ENCODE measurements around the gene CPLANE1.

Gene CPLANE1

GRCh38 chr5:37208883-37209797 is 40.0 kb downstream of the CPLANE1 start:
- TF ChIP-seq, protein P1, sequence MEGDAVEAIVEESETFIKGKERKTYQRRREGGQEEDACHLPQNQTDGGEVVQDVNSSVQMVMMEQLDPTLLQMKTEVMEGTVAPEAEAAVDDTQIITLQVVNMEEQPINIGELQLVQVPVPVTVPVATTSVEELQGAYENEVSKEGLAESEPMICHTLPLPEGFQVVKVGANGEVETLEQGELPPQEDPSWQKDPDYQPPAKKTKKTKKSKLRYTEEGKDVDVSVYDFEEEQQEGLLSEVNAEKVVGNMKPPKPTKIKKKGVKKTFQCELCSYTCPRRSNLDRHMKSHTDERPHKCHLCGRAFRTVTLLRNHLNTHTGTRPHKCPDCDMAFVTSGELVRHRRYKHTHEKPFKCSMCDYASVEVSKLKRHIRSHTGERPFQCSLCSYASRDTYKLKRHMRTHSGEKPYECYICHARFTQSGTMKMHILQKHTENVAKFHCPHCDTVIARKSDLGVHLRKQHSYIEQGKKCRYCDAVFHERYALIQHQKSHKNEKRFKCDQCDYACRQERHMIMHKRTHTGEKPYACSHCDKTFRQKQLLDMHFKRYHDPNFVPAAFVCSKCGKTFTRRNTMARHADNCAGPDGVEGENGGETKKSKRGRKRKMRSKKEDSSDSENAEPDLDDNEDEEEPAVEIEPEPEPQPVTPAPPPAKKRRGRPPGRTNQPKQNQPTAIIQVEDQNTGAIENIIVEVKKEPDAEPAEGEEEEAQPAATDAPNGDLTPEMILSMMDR (IDR thresholded peaks at IDR 0.05; ENCODE audit: poor library complexity, severe bottlenecking), result no peak
- DNase-seq (ENCODE audit: low spot score) (no peak), ATAC-seq (ENCODE audit: low read depth) (peak; percentile 80)

DNA sequence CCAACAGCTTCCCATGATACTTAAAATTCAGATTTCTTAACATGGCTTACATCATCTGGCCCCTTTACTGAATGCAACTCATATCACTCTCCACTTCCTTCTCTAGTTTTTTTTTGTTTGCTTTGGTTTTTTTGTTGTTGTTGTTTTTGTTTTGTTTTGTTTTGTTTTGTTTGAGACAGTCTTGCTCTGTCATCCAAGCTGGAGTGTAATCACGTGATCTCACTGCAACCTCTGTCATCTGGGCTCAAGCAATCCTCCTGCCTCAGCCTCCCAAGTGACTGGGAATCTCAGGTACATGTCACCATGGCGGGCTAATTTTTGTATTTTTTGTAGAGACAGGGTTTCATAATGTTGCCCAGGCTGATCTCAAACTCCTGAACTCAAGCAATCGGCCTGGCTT is 41.4 kb downstream of the CPLANE1 start:
- ATAC-seq (ENCODE audit: low read depth), result no peak
- H3K36me3 ChIP-seq (ENCODE audit: low read depth), result peaks cover 37% of the 10 kb centered on the region
- H3K4me1 ChIP-seq (ENCODE audit: insufficient read depth, poor library complexity, severe bottlenecking), result no peaks in the 10 kb centered on the region
- no peaks in the 10 kb centered on the region for H3K9me3 ChIP-seq (ENCODE audit: severe bottlenecking)
- DNase-seq (ENCODE audit: low spot score), result no peak
- H3K4me3 ChIP-seq (ENCODE audit: severe bottlenecking), result no peak overlapping the region
- H3K27ac ChIP-seq (ENCODE audit: poor library complexity, severe bottlenecking), result no peak overlapping the region
- TF ChIP-seq, protein P1 (IDR thresholded peaks at IDR 0.05; ENCODE audit: poor library complexity, severe bottlenecking), result no peak
- no peaks in the 10 kb centered on the region for H3K27me3 ChIP-seq (ENCODE audit: insufficient read depth, poor library complexity, severe bottlenecking)

More at GRCh38 chr5:37208883-37209797, 40.0 kb downstream of the CPLANE1 start:
- Histone ChIP-seq H3K4me3 (ENCODE audit: severe bottlenecking) (peak overlapping the region; percentile 17), H3K4me1 (ENCODE audit: insufficient read depth, poor library complexity, severe bottlenecking) (no peaks in the 10 kb centered on the region), H3K27me3 (ENCODE audit: insufficient read depth, poor library complexity, severe bottlenecking) (no peaks in the 10 kb centered on the region), H3K36me3 (ENCODE audit: low read depth) (peaks cover 44% of the 10 kb centered on the region), H3K27ac (ENCODE audit: poor library complexity, severe bottlenecking) (no peak overlapping the region), H3K9me3 (ENCODE audit: severe bottlenecking) (no peaks in the 10 kb centered on the region)

- peaks cover 35% of the 10 kb centered on the region for H3K36me3 ChIP-seq (ENCODE audit: low read depth)
- DNase-seq (ENCODE audit: low spot score), result no peak
- H3K9me3 ChIP-seq (ENCODE audit: severe bottlenecking), result no peaks in the 10 kb centered on the region
- ATAC-seq (ENCODE audit: low read depth), result no peak
- H3K27me3 ChIP-seq (ENCODE audit: insufficient read depth, poor library complexity, severe bottlenecking), result no peaks in the 10 kb centered on the region
- H3K4me1 ChIP-seq (ENCODE audit: insufficient read depth, poor library complexity, severe bottlenecking), result no peaks in the 10 kb centered on the region
- no peak overlapping the region for H3K27ac ChIP-seq (ENCODE audit: poor library complexity, severe bottlenecking)
- H3K4me3 ChIP-seq (ENCODE audit: severe bottlenecking), result no peak overlapping the region
- TF ChIP-seq, protein P1 (IDR thresholded peaks at IDR 0.05; ENCODE audit: poor library complexity, severe bottlenecking), result no peak
Observed at GRCh38 chr5:37206736-37207135, 42.4 kb downstream of the CPLANE1 start.

DNA sequence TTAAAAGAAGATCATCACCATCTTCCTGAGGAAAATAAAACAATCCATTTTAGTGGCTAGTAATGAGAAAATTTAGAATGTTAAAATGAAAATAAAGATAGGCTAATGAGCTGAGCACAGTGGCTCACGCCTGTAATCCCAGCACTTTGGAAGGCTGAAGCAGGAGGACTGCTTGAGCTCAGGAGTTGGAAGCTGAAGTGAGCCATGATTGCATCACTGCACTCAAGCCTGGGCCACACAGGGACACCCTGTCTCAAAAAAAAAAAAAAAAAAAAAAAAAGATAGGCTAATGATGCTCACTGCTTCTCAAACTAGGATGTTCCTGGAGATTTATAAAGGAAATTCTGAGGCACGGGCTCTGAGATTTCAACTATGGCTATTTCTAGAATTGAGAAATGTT is 50.3 kb downstream of the CPLANE1 start:
- Histone ChIP-seq H3K9me3 (ENCODE audit: severe bottlenecking) (no peaks in the 10 kb centered on the region), H3K27ac (ENCODE audit: poor library complexity, severe bottlenecking) (no peak overlapping the region), H3K27me3 (ENCODE audit: insufficient read depth, poor library complexity, severe bottlenecking) (no peaks in the 10 kb centered on the region), H3K36me3 (ENCODE audit: low read depth) (peaks cover 50% of the 10 kb centered on the region), H3K4me3 (ENCODE audit: severe bottlenecking) (no peak overlapping the region), H3K4me1 (ENCODE audit: insufficient read depth, poor library complexity, severe bottlenecking) (no peaks in the 10 kb centered on the region)
- TF ChIP-seq, protein P1 (IDR thresholded peaks at IDR 0.05; ENCODE audit: poor library complexity, severe bottlenecking), result no peak
- ATAC-seq (ENCODE audit: low read depth) (no peak), DNase-seq (ENCODE audit: low spot score) (no peak)

DNA sequence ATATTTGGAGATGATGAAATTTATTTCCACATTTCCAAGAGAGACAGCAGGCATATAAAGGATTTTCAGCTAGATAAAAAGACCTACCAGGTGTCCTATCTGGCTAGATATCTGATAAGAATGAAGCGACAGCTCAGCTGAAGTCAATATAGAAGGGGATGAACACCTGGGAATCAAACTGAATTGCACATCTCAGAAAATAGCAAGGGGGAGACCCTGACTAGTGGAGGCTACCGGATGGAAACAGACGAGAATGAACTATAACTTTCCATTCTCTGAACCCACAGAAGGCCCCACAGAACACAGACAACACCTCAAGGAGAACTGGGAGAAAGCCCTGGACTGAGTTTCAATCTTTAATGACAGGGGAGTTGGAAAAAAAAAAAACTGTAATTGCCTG is 51.1 kb downstream of the CPLANE1 start:
- TF ChIP-seq, protein P1 (IDR thresholded peaks at IDR 0.05; ENCODE audit: poor library complexity, severe bottlenecking), result no peak
- no peaks in the 10 kb centered on the region for H3K4me1 ChIP-seq (ENCODE audit: insufficient read depth, poor library complexity, severe bottlenecking)
- peaks cover 54% of the 10 kb centered on the region for H3K36me3 ChIP-seq (ENCODE audit: low read depth)
- ATAC-seq (ENCODE audit: low read depth), result no peak
- H3K4me3 ChIP-seq (ENCODE audit: severe bottlenecking), result no peak overlapping the region
- H3K27ac ChIP-seq (ENCODE audit: poor library complexity, severe bottlenecking), result no peak overlapping the region
- DNase-seq (ENCODE audit: low spot score), result no peak
- H3K27me3 ChIP-seq (ENCODE audit: insufficient read depth, poor library complexity, severe bottlenecking), result no peaks in the 10 kb centered on the region
- no peaks in the 10 kb centered on the region for H3K9me3 ChIP-seq (ENCODE audit: severe bottlenecking)

All from RWPE2 (cell line).